Left renal cortex interstitium (tissue), 4 donors: ENCODE results near the gene TECTA. TPM values are rescaled to one million over a fixed set of nuclear protein-coding genes. Genes with fewer than 3 reads are reported as not detected.

ENCODE experiments used
- DNase-seq, 4 donors: peaks; one replicate each; pipeline ENCODE4 v3.0.0-alpha.2; 2013; ENCODE audit warnings: low read depth in 4 of 4, low spot score in 2 of 4, missing footprints in 1 of 4
- polyA plus RNA-seq, 4 donors: library from polyadenylated mRNA; unstranded; fragments of 120-200 nt; gene quantifications; one replicate each; pipeline ENCODE4 v1.2.1, GENCODE V29; 2013; ENCODE audit not compliant: insufficient read length in 4 of 4

The TECTA gene
- polyA plus RNA-seq: 1 to 10 TPM; 1.7 to 3.3 (median 2.2) TPM

GRCh38 chr11:121100943-121101342 is at the start of gene TECTA:
Gene TECTA (plus strand): TSS chr11:121101243. CDS start chr11:121102666, 1,423 bp downstream.
- no peak for DNase-seq

GRCh38 chr11:121053244-121053643 is 47.8 kb upstream of the TECTA start:
- no peak for DNase-seq

GRCh38 chr11:121054266-121054665 is 46.8 kb upstream of the TECTA start:
- DNase-seq: no peak

GRCh38 chr11:121055076-121055475 is 46.0 kb upstream of the TECTA start:
- no peak for DNase-seq

- no peak for DNase-seq
These were observed 43.1 kb upstream of the TECTA start for GRCh38 chr11:121057922-121058321.

GRCh38 chr11:121058941-121059340 is 42.1 kb upstream of the TECTA start:
- DNase-seq: no peak

GRCh38 chr11:121059605-121060004 is 41.4 kb upstream of the TECTA start:
- no peak for DNase-seq

GRCh38 chr11:121063728-121064127 is 37.3 kb upstream of the TECTA start:
- no peak for DNase-seq

GRCh38 chr11:121066623-121067022 is 34.4 kb upstream of the TECTA start:
- no peak for DNase-seq

GRCh38 chr11:121067026-121067425 is 34.0 kb upstream of the TECTA start:
- DNase-seq: no peak

- no peak for DNase-seq
These were observed 33.6 kb upstream of the TECTA start for GRCh38 chr11:121067453-121067852.

GRCh38 chr11:121067962-121068647 is 32.9 kb upstream of the TECTA start:
- DNase-seq: no peak

- no peak for DNase-seq
These were observed 32.3 kb upstream of the TECTA start for GRCh38 chr11:121068787-121069186.

- DNase-seq: no peak
These were observed 29.8 kb upstream of the TECTA start for GRCh38 chr11:121070951-121071845.

- no peak for DNase-seq
These were observed 29.1 kb upstream of the TECTA start for GRCh38 chr11:121071846-121072450.

- DNase-seq: no peak
These were observed 19.7 kb upstream of the TECTA start for GRCh38 chr11:121081321-121081720.

- DNase-seq: no peak
These were observed 18.8 kb upstream of the TECTA start for GRCh38 chr11:121082219-121082618.

- peak in 2 of 4 donors; percentile 16 to 43 for DNase-seq
These were observed 18.4 kb upstream of the TECTA start for GRCh38 chr11:121082670-121083069.

- DNase-seq: no peak
These were observed 14.2 kb upstream of the TECTA start for GRCh38 chr11:121086866-121087265.

- DNase-seq: no peak
These were observed 11.5 kb upstream of the TECTA start for GRCh38 chr11:121089566-121089965.

- no peak for DNase-seq
These were observed 10.8 kb upstream of the TECTA start for GRCh38 chr11:121090145-121090721.
